ENCODE data around the gene TRIM26.
"Not testable (repeated sequence)": the region's sequence is repeated elsewhere in the genome, so short reads cannot be mapped to it uniquely, and the experiment has no call there.

DNA sequence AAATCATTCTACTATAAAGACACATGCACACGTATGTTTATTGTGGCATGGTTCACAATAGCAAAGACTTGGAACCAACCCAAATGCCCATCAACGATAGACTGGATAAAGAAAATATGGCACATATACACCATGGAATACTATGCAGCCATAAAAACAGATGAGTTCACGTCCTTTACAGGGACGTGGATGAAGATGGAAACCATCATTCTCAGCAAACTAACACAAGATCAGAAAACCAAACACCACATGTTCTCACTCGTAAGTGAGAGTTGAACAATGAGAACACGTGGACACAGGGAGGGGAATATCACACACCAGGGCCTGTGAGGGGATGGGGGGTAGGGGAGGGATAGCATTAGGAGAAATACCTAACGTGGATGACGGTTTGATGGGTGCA is 73.0 kb downstream of the TRIM26 start:
- TF ChIP-seq, protein P1, sequence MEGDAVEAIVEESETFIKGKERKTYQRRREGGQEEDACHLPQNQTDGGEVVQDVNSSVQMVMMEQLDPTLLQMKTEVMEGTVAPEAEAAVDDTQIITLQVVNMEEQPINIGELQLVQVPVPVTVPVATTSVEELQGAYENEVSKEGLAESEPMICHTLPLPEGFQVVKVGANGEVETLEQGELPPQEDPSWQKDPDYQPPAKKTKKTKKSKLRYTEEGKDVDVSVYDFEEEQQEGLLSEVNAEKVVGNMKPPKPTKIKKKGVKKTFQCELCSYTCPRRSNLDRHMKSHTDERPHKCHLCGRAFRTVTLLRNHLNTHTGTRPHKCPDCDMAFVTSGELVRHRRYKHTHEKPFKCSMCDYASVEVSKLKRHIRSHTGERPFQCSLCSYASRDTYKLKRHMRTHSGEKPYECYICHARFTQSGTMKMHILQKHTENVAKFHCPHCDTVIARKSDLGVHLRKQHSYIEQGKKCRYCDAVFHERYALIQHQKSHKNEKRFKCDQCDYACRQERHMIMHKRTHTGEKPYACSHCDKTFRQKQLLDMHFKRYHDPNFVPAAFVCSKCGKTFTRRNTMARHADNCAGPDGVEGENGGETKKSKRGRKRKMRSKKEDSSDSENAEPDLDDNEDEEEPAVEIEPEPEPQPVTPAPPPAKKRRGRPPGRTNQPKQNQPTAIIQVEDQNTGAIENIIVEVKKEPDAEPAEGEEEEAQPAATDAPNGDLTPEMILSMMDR (IDR thresholded peaks at IDR 0.05), result not testable (repeated sequence)
- not testable (repeated sequence) for TF ChIP-seq POLR2A, POLR2AphosphoS5 (IDR thresholded peaks at IDR 0.05)

All from transverse colon (tissue), 4 donors.